Left lung (tissue), 10 donors: ENCODE measurements around the gene CCL3. TPM values are rescaled to one million over a fixed set of nuclear protein-coding genes. Genes with fewer than 3 reads are reported as not detected.

Source experiments
- ATAC-seq: fragments of 200-7000 bp; cut with Tn5 transposase; one replicate; pipeline ENCODE4 v1.9.1; 2020; ENCODE audit warnings: moderate library complexity
- DNase-seq, 4 donors: peaks; one replicate each; pipeline ENCODE4 v3.0.0-alpha.2; 2013 to 2020
- H3K27ac ChIP-seq, 2 donors: fragments of 200-600 bp; sonication (generic) in 1 of 2; one replicate each; pipeline versions ENCODE4 v1.5.0 to v1.8.0; 2020 to 2021
- H3K27me3 ChIP-seq, 2 donors: fragments of 200-600 bp; sonication (generic) in 1 of 2; one replicate each; pipeline versions ENCODE4 v1.5.0 to v1.8.0; 2020 to 2021
- H3K36me3 ChIP-seq, 2 donors: fragments of 200-600 bp; sonication (generic) in 1 of 2; one replicate each; pipeline versions ENCODE4 v1.5.0 to v1.8.0; 2020 to 2021
- H3K4me1 ChIP-seq, 2 donors: fragments of 200-600 bp; one replicate each; pipeline ENCODE4 v1.8.0; 2021
- H3K4me3 ChIP-seq, 2 donors: fragments of 200-600 bp; sonication (generic) in 1 of 2; one replicate each; pipeline versions ENCODE4 v1.5.0 to v1.8.0; 2020 to 2021; ENCODE audit warnings: mild to moderate bottlenecking in 1 of 2
- H3K9me3 ChIP-seq, 2 donors: fragments of 200-600 bp; sonication (generic) in 1 of 2; one replicate each; pipeline versions ENCODE4 v1.5.0 to v1.8.0; 2020 to 2021
- intact Hi-C, 2 donors: fragments of 100-400 bp; cut with DNase I; formaldehyde crosslinking; loops; one replicate each; pipeline versions ENCODE4 v1.11.2 to v1.14.2; 2022
- polyA plus RNA-seq, 6 donors: library from polyadenylated mRNA; unstranded; fragments of 120-200 nt; gene quantifications; one replicate each; pipeline ENCODE4 v1.2.1, GENCODE V29; 2013; ENCODE audit not compliant: insufficient read length in 6 of 6
- total RNA-seq, 2 donors: library from RNA; stranded (reverse); fragmentation: NEBNext Ultra II Directional; extraction: Animal tissue kit (Norgen Biotek cat#: 25700); gene quantifications; one replicate each; pipeline ENCODE4 v1.2.1, GENCODE V29; 2021
- TF ChIP-seq, protein P1 (sequence below), 2 donors: fragments of 200-600 bp; sonication (generic) in 1 of 2; IDR thresholded peaks; one replicate each; pipeline versions ENCODE4 v1.5.0 to v1.8.0; 2021; ENCODE audit warnings: antibody characterized with exemption in 2 of 2
- donor health status: DM: no; HTN: yes; CAD: no.
- donor health status: DM: no; HTN: no; CAD: no.

CCL3 gene
- total and polyA plus RNA-seq, 8 donors: 2.0 to 40.9 (median 10.2) TPM

DNA sequence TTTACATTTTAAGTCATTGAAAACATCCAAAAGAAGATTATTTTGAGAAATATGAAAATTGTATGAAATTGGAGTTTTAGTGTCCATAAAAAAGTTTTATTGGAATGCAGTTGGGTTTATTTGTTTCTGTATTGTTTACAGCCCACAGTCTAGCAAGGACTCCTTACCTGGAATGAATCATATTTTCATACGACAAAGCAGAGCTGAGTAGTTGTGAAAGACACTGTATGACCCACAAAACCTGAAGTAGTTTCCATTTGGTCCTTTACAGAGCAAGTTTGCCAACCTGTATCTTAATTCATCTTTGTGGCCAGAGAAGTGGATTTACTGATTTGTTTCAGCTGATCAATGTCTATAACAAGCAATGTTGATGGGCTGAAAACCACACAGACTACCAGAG lies 15.6 kb downstream of the CCL3 start:
- Histone ChIP-seq H3K9me3 (peaks cover 0 to 5% of the 10 kb centered on the region in 2 donors), H3K36me3 (no peaks in the 10 kb centered on the region), H3K27ac (no peak overlapping the region), H3K4me3 (no peak overlapping the region), H3K4me1 (peaks cover 0 to 6% of the 10 kb centered on the region in 2 donors), H3K27me3 (no peaks in the 10 kb centered on the region)
- TF ChIP-seq, protein P1, sequence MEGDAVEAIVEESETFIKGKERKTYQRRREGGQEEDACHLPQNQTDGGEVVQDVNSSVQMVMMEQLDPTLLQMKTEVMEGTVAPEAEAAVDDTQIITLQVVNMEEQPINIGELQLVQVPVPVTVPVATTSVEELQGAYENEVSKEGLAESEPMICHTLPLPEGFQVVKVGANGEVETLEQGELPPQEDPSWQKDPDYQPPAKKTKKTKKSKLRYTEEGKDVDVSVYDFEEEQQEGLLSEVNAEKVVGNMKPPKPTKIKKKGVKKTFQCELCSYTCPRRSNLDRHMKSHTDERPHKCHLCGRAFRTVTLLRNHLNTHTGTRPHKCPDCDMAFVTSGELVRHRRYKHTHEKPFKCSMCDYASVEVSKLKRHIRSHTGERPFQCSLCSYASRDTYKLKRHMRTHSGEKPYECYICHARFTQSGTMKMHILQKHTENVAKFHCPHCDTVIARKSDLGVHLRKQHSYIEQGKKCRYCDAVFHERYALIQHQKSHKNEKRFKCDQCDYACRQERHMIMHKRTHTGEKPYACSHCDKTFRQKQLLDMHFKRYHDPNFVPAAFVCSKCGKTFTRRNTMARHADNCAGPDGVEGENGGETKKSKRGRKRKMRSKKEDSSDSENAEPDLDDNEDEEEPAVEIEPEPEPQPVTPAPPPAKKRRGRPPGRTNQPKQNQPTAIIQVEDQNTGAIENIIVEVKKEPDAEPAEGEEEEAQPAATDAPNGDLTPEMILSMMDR (IDR thresholded peaks at IDR 0.05): no peak
- DNase-seq (no peak), ATAC-seq (no peak)
- intact Hi-C loops: no loop called here

DNA sequence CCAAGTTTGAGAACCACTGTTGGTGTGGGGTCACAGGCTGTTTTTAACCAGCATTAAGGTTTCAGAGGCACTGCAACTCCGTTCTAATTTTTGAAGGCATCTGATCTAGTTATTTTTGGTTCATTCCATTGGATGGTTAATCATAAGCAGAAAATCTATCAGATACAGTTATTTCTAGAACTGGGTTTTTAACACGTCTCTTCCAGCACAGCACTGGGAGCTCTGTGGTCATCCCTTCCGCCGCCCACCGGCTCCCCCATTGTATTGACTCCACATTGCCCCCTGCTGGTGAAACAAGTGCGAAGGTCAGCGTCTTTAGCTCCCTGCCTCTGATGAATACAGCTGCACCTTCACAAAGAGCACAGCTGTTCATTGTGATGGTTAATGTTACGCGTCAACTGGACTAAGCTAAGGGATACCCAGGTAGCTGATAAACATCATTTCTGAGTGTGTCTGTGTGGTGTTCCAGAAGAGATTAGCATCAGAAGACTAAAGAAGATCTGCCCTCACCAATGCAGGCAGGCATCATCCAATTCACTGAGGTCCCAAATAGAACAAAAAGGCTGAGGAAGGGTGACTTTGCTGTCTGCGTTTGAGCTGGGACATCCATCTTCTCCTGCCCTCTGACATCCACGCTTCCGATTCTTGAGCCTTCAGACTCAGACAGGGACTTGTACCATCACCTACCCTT lies 17.4 kb downstream of the CCL3 start:
- TF ChIP-seq, protein P1 (IDR thresholded peaks at IDR 0.05): peak; percentile 67 to 74
- DNase-seq: peak in 3 of 4 donors; percentile 21 to 80 (median 48)
- peaks cover 0 to 6% of the 10 kb centered on the region in 2 donors for H3K4me1 ChIP-seq
- peak; percentile 86 for ATAC-seq
- H3K27me3 ChIP-seq: no peaks in the 10 kb centered on the region
- H3K9me3 ChIP-seq: peaks cover 0 to 4% of the 10 kb centered on the region in 2 donors
- H3K4me3 ChIP-seq: no peak overlapping the region
- H3K36me3 ChIP-seq: no peaks in the 10 kb centered on the region
- intact Hi-C loops: no loop called here
- no peak overlapping the region for H3K27ac ChIP-seq

DNA sequence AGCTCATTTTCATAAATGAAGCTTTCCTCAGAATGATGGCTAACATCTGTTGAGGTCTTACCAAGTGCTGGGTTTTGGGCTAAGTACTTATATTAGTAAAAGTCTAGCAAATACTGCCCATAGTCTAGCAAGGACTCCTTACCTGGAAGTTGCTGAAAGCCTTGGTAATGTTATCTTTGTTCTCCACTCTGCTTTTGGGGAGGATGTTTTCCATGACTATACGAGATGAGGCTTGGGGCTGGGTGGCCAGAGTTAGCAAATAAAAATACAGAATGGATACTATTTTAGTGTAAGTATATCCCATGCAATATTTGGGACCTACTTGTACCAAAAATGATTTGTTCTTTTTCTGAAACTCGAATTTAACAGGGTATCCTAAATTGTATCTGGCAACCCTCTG lies 18.2 kb downstream of the CCL3 start:
- intact Hi-C loops: no loop called here
- Histone ChIP-seq H3K9me3 (no peaks in the 10 kb centered on the region), H3K27me3 (no peaks in the 10 kb centered on the region), H3K4me3 (no peak overlapping the region), H3K27ac (no peak overlapping the region), H3K36me3 (no peaks in the 10 kb centered on the region), H3K4me1 (peaks cover 0 to 6% of the 10 kb centered on the region in 2 donors)
- TF ChIP-seq, protein P1 (IDR thresholded peaks at IDR 0.05): no peak
- DNase-seq (no peak), ATAC-seq (no peak)

DNA sequence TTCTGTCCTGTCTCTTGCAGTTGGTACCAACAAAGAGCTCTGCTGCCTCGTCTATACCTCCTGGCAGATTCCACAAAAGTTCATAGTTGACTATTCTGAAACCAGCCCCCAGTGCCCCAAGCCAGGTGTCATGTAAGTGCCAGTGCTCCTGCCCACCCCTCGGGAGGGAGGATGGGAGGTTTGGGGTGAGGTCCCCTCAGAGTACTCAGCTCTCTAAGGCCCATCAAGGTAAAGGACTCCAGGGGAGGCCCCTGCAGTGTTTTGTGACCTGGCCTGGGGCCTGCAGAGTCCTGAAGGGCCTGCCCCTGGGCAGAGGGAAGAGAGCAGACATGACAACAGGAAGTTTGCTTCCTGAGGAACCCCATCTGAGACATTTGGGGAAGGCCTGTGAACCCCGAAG lies 19.5 kb downstream of the CCL3 start:
- no peak for DNase-seq
- H3K4me3 ChIP-seq: no peak overlapping the region
- intact Hi-C loops: no loop called here
- peaks cover 0 to 6% of the 10 kb centered on the region in 2 donors for H3K4me1 ChIP-seq
- no peaks in the 10 kb centered on the region for H3K27me3 ChIP-seq
- no peaks in the 10 kb centered on the region for H3K9me3 ChIP-seq
- H3K36me3 ChIP-seq: no peaks in the 10 kb centered on the region
- TF ChIP-seq, protein P1 (IDR thresholded peaks at IDR 0.05): no peak
- H3K27ac ChIP-seq: no peak overlapping the region
- ATAC-seq: no peak

DNA sequence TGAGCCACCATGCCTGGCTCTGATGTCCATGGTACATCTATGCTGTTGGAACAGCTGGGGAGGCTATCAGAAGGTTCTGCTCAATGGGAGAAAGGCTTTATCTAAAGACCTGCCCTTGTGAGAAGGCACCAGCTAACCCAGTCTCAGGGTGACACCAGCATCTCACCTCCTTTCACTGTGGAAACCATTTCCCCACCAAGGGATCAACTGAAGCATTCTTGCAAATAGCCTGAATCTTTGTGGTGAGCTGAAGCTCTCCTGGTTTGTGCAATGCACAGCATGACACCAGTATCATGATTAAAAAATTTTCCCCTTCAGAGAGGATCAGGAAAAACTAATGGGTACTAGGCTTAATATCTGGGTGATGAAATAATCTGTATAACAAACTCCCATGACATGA lies 20.8 kb downstream of the CCL3 start:
- intact Hi-C loops: no loop called here
- TF ChIP-seq, protein P1 (IDR thresholded peaks at IDR 0.05): no peak
- no peak for DNase-seq

More for the DNA sequence above, 20.8 kb downstream of the CCL3 start:
- Histone ChIP-seq H3K27ac (no peak overlapping the region), H3K9me3 (no peaks in the 10 kb centered on the region), H3K36me3 (no peaks in the 10 kb centered on the region), H3K4me3 (no peak overlapping the region), H3K4me1 (peaks cover 0 to 6% of the 10 kb centered on the region in 2 donors), H3K27me3 (no peaks in the 10 kb centered on the region)
- ATAC-seq: no peak
